GM12891 (cell line): Measurements from ENCODE around the gene TMPRSS13.

Experiments used
- DNase-seq: peaks from one replicate; pipeline ENCODE4 v3.0.0; 2011; ENCODE audit warnings: low spot score; ENCODE audit not compliant: insufficient read length
- FAIRE-seq: peaks from 2 replicates; lab custom pipeline; 2011; peaks lifted over from hg19 to GRCh38; lab: Jason Lieb, UNC
- PAX5 ChIP-seq: IDR thresholded peaks from 2 replicates; pipeline ENCODE4 v1.6.1; 2011; ENCODE audit warnings: low read length, moderate library complexity, mild to moderate bottlenecking; ENCODE audit not compliant: insufficient read depth, severe bottlenecking
- POLR2A ChIP-seq: IDR thresholded peaks from 2 replicates; pipeline ENCODE4 v1.6.1; 2011; ENCODE audit warnings: low read depth, low read length, control low read depth
- POLR2AphosphoS5 ChIP-seq: IDR thresholded peaks from 2 replicates; pipeline ENCODE4 v1.6.1; 2011; ENCODE audit warnings: low read depth, low read length, control low read depth
- POU2F2 ChIP-seq: IDR thresholded peaks from 2 replicates; pipeline ENCODE4 v1.6.1; 2011; ENCODE audit warnings: low read depth, mild to moderate bottlenecking, control low read depth, low read length, moderate library complexity
- SPI1 ChIP-seq: IDR thresholded peaks from 2 replicates; pipeline ENCODE4 v1.6.1; 2011; ENCODE audit warnings: low read depth, low read length, control low read depth
- TAF1 ChIP-seq: IDR thresholded peaks from 2 replicates; pipeline ENCODE4 v1.6.1; 2011; ENCODE audit warnings: low read depth, low read length, control low read depth

TMPRSS13 gene

GRCh38 chr11:117907276-117908108, 21.7 kb downstream of the TMPRSS13 start:
- DNase-seq = no peak
- TF ChIP-seq POU2F2 = no peak
- TF ChIP-seq POLR2A = no peak
- no peak for TF ChIP-seq PAX5
- no peak for TF ChIP-seq SPI1
- TF ChIP-seq POLR2AphosphoS5 = no peak
- peak; percentile 43 for FAIRE-seq

DNA sequence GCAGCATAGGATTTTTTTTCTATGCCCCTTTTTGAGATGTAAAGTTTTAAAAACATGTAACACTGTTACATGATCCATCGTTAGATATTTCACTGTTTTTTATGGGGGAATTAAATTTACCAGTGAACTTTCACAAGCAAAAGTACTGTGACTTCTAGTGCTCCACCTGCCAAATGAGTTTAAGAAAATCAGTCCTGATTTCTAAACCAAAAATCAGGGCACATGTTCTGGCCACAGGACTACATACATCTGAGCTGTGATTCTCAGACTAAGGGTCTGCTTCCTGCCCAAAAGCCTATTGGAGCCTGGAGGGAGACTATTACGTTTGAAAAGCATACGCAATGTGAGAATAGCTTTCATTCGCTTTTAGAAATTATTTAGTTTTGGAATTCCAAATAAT, 22.5 kb downstream of the TMPRSS13 start:
- DNase-seq (no peak), FAIRE-seq (no peak)
- no peak for TF ChIP-seq POLR2A
- no peak for TF ChIP-seq POU2F2
- no peak for TF ChIP-seq POLR2AphosphoS5
- no peak for TF ChIP-seq TAF1
- no peak for TF ChIP-seq PAX5
- no peak for TF ChIP-seq SPI1

DNA sequence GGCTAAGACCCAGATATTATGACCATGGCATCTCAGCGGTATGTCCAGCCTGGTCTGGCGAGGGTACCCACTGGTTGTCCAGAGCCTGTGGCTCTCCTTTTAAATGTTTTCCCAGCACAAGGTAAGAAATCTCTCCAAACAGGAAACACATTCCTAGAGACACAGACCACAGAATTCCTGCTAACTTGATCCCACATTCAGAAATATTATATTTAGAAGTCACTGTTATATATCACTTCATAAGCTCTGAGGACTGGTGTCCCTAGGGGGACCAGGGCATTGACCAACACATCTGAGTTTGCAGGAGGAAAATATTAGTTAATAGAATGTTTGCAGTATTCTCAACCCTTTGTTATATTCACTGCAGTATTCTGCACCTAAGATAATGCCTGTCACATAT, 23.1 kb downstream of the TMPRSS13 start:
- no peak for TF ChIP-seq POLR2A
- TF ChIP-seq SPI1 = no peak
- TF ChIP-seq POU2F2 = no peak
- no peak for TF ChIP-seq PAX5
- no peak for TF ChIP-seq POLR2AphosphoS5
- no peak for TF ChIP-seq TAF1
- FAIRE-seq = no peak
- no peak for DNase-seq

DNA sequence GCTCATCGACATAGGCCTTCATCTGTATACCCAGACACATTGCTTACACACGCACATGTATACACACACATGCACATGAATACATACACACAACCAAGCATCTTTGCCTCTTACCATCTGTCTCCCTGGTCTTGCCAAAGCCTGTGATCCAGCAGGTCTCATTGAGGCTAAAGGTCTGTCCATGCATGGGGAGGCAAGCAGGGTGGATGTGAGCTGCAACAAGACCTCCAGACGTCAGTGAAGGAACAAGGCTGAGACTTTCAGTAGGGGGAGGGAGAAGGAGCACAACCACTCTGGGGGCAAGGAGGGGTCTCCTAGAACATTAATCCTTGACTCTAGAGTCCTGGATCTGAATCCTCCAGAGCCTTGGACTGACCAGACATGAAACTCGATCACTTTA, 23.7 kb downstream of the TMPRSS13 start:
- DNase-seq (no peak), FAIRE-seq (no peak)
- no peak for TF ChIP-seq TAF1
- TF ChIP-seq POLR2AphosphoS5 = no peak
- no peak for TF ChIP-seq PAX5
- TF ChIP-seq SPI1 = no peak
- TF ChIP-seq POLR2A = no peak
- TF ChIP-seq POU2F2 = no peak

DNA sequence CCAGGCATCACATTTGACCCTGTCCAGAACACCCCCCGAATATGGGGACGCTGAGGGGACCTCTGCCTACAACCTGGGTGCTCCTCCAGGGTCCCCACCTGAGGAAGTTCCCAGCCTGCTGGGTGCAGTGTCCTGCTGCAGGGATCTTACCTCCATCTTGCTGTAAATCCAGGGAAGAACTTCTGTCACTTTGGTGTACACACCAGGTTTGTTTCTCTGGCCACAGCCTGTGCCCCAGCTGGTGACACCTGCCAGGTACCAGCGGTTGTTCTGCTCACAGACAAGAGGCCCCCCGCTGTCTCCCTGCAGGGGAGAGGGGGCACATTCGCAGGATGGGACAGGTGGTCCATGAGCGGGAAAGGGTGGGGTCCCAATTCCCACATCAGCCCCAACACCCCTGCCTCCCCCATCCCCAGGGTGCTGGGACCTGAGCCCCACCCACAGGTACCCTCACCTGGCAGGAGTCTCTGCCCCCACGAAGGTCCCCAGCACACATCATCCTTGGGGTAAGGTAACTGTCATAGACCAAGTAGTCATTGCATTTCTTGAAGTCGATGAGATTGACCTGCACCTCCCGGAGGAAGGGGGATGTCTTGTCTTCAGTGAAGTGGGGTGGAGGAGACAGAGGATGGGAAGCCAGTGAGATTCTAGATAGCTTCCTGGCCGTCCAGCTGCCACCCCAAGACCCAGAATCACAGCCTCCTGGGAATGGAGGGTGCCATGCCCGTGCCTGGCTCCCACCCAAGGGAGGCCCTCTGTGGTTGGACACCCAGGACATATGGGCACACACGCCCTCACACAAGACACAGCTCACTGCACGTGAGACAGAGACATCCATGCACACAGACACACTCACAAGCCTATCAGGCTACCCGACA, 25.5 kb downstream of the TMPRSS13 start:
- DNase-seq (no peak), FAIRE-seq (no peak)
- no peak for TF ChIP-seq TAF1
- no peak for TF ChIP-seq PAX5
- no peak for TF ChIP-seq SPI1
- no peak for TF ChIP-seq POU2F2
- TF ChIP-seq POLR2A = no peak
- TF ChIP-seq POLR2AphosphoS5 = no peak

GRCh38 chr11:117902001-117902845, 27.0 kb downstream of the TMPRSS13 start:
- DNase-seq (no peak), FAIRE-seq (no peak)
- TF ChIP-seq POU2F2 (no peak), PAX5 (no peak), SPI1 (no peak), POLR2AphosphoS5 (no peak), POLR2A (no peak), TAF1 (no peak)

GRCh38 chr11:117901601-117902000, 27.6 kb downstream of the TMPRSS13 start:
- DNase-seq (no peak), FAIRE-seq (no peak)
- TF ChIP-seq POLR2AphosphoS5 = no peak
- TF ChIP-seq POLR2A = no peak
- TF ChIP-seq POU2F2 = no peak
- TF ChIP-seq PAX5 = no peak
- TF ChIP-seq TAF1 = no peak
- no peak for TF ChIP-seq SPI1

GRCh38 chr11:117900720-117901440, 28.3 kb downstream of the TMPRSS13 start:
- FAIRE-seq (no peak), DNase-seq (no peak)
- TF ChIP-seq PAX5 = no peak
- TF ChIP-seq POLR2AphosphoS5 = no peak
- no peak for TF ChIP-seq SPI1
- no peak for TF ChIP-seq POLR2A
- no peak for TF ChIP-seq POU2F2
- TF ChIP-seq TAF1 = no peak
